Measurements from ENCODE around the gene MYO18A.
"Not testable (repeated sequence)": the region's sequence is repeated elsewhere in the genome, so short reads cannot be mapped to it uniquely, and the experiment has no call there.

The MYO18A gene

DNA sequence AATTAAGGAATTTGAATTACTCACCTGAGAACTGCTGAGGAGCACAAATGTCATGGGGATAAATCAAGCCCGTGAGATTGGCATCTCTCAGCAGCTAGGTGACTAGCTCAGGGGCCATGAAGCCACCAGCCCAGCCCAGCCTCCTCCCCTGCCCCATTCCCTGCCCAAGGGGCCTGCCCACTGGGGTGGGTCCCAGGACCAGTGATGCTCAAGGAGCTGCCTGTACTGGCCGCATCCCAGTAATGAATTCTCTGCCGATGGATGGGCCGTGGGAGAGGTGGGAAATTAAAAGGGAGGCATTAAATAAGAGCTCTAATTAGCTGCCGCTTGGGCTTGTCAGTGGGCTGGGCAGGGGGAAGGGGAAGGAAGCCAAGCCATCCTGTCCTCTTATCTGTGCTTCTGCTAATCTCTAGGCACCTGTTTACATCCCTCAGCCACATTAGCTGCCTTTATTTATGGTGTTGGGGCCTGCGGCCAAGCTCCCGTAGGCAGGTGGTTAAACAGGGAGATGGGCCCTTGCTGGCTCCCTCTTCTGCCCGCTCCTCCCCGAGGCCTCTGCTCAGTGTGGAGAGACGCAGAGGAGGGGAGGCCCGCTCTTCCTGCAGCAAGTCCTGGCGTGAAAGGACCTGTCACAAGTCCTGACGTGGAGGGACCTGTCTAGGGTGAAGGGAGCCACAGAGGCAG, 88.5 kb downstream of the MYO18A start:
- Histone ChIP-seq H3K9ac (ENCODE audit: low read depth, low read length) (no peak overlapping the region), H3K36me3 (ENCODE audit: insufficient read depth, low read length) (peaks cover 6% of the 10 kb centered on the region; the same call in 1 of the 2 replicates), H3K4me1 (ENCODE audit: insufficient read depth, low read length) (peaks cover 9% of the 10 kb centered on the region)

DNA sequence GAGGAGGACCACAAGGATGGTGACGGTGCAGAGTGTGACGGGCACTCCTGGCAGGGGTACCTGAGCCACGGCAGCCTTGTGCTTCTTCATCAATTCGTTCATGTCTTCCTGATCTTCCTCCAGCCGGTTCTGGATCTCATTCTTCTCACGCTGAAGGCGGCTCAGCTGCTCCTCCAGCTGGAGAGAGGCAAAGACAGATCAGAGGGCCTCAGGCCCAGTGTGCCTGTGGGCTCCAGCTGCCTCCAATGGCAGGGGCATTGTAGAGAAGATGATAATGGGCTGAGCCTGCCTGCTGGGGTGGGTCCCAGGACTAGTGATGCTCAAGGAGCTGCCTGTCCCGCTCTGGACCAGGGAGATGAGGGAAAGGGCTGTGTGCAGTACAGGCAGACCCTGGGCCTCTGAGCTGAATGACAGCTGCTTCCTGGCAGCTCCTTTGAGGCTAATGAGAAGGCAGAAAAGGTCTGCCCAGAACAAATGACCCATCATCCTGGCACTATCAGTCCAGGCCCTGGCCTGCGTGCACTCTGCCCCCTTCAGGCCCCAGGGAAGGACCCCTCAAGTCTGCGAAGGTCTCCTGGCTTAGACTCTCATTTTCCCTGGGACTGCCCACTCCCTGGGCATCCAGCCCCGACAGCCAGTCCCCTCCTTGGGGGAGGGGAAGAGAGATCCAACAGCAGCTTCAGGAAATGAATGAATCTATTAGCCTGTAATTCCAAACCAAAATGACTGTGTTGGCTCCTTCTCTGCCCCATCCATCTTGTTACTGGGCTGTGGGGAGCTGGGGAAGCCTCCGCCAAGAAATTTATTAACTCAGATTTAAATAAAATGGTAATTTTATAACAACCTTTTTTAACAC, 89.2 kb downstream of the MYO18A start:
- Histone ChIP-seq H3K4me1 (ENCODE audit: insufficient read depth, low read length) (peaks cover 9% of the 10 kb centered on the region), H3K36me3 (ENCODE audit: insufficient read depth, low read length) (peaks cover 6% of the 10 kb centered on the region; the same call in 1 of the 2 replicates), H3K9ac (ENCODE audit: low read depth, low read length) (no peak overlapping the region), H3K9me3 (ENCODE audit: control insufficient read depth, insufficient read depth, low read length) (no peaks in the 10 kb centered on the region)

More for the DNA sequence above, 88.5 kb downstream of the MYO18A start:
- no peaks in the 10 kb centered on the region for H3K9me3 ChIP-seq (ENCODE audit: control insufficient read depth, insufficient read depth, low read length)

DNA sequence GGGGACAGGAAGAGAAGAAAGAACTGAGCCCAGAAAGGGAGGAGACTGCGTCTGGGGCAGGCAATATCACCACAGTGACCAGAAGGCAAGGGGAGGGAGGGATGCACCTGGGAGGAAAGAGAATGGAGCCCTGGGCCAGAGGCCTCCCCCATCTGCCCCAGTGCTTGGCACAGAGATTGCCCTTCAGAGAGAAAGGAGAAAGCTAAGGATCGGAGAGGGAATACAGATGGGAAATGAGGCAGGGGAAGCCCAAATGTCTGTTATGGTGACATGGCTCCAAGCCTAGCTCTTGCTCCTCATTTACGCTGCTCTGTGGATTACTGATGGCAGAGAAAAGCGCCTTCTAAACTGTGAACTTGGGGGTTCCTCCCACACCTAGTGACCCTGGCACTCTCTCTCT, 90.1 kb downstream of the MYO18A start:
- Histone ChIP-seq H3K36me3 (ENCODE audit: insufficient read depth, low read length) (peaks cover 4% of the 10 kb centered on the region; the same call in 1 of the 2 replicates), H3K4me1 (ENCODE audit: insufficient read depth, low read length) (peaks cover 11% of the 10 kb centered on the region), H3K9ac (ENCODE audit: low read depth, low read length) (no peak overlapping the region), H3K9me3 (ENCODE audit: control insufficient read depth, insufficient read depth, low read length) (no peaks in the 10 kb centered on the region)

GRCh38 chr17:29089601-29090044, 90.6 kb downstream of the MYO18A start:
- H3K9ac ChIP-seq (ENCODE audit: low read depth, low read length), result no peak overlapping the region
- peaks cover 16% of the 10 kb centered on the region for H3K4me1 ChIP-seq (ENCODE audit: insufficient read depth, low read length)
- H3K9me3 ChIP-seq (ENCODE audit: control insufficient read depth, insufficient read depth, low read length), result no peaks in the 10 kb centered on the region
- 0 out of 2 replicates have a peak, but pooled peaks cover 3% of the 10 kb centered on the region for H3K36me3 ChIP-seq (ENCODE audit: insufficient read depth, low read length)

GRCh38 chr17:29088782-29089181, 91.4 kb downstream of the MYO18A start:
- H3K9ac ChIP-seq (ENCODE audit: low read depth, low read length); H3K9me3 ChIP-seq (ENCODE audit: control insufficient read depth, insufficient read depth, low read length); H3K36me3 ChIP-seq (ENCODE audit: insufficient read depth, low read length): not testable (repeated sequence)
- peaks cover 16% of the 10 kb centered on the region for H3K4me1 ChIP-seq (ENCODE audit: insufficient read depth, low read length)

GRCh38 chr17:29086628-29087332, 93.4 kb downstream of the MYO18A start:
- H3K36me3 ChIP-seq (ENCODE audit: insufficient read depth, low read length), result peaks cover 6% of the 10 kb centered on the region; the same call in 1 of the 2 replicates
- H3K9ac ChIP-seq (ENCODE audit: low read depth, low read length), result no peak overlapping the region
- peaks cover 16% of the 10 kb centered on the region for H3K4me1 ChIP-seq (ENCODE audit: insufficient read depth, low read length)

GRCh38 chr17:29085223-29085622, 95.0 kb downstream of the MYO18A start:
- H3K4me1 ChIP-seq (ENCODE audit: insufficient read depth, low read length), result peaks cover 16% of the 10 kb centered on the region
- H3K9ac ChIP-seq (ENCODE audit: low read depth, low read length), result no peak overlapping the region
- H3K36me3 ChIP-seq (ENCODE audit: insufficient read depth, low read length), result peaks cover 6% of the 10 kb centered on the region; the same call in 1 of the 2 replicates
- H3K9me3 ChIP-seq (ENCODE audit: control insufficient read depth, insufficient read depth, low read length), result no peaks in the 10 kb centered on the region

More at GRCh38 chr17:29086628-29087332, 93.4 kb downstream of the MYO18A start:
- H3K9me3 ChIP-seq (ENCODE audit: control insufficient read depth, insufficient read depth, low read length), result no peaks in the 10 kb centered on the region

- Histone ChIP-seq H3K36me3 (ENCODE audit: insufficient read depth, low read length) (peaks cover 3% of the 10 kb centered on the region; the same call in 1 of the 2 replicates), H3K9me3 (ENCODE audit: control insufficient read depth, insufficient read depth, low read length) (no peaks in the 10 kb centered on the region), H3K9ac (ENCODE audit: low read depth, low read length) (no peak overlapping the region), H3K4me1 (ENCODE audit: insufficient read depth, low read length) (peaks cover 16% of the 10 kb centered on the region)
Observed at GRCh38 chr17:29084541-29085146, 95.6 kb downstream of the MYO18A start.

- no peak overlapping the region for H3K9ac ChIP-seq (ENCODE audit: low read depth, low read length)
- peaks cover 30% of the 10 kb centered on the region for H3K4me1 ChIP-seq (ENCODE audit: insufficient read depth, low read length)
- H3K9me3 ChIP-seq (ENCODE audit: control insufficient read depth, insufficient read depth, low read length), result no peaks in the 10 kb centered on the region
- peaks cover 3% of the 10 kb centered on the region; the same call in 1 of the 2 replicates for H3K36me3 ChIP-seq (ENCODE audit: insufficient read depth, low read length)
Observed at GRCh38 chr17:29080965-29081364, 99.2 kb downstream of the MYO18A start.

DNA sequence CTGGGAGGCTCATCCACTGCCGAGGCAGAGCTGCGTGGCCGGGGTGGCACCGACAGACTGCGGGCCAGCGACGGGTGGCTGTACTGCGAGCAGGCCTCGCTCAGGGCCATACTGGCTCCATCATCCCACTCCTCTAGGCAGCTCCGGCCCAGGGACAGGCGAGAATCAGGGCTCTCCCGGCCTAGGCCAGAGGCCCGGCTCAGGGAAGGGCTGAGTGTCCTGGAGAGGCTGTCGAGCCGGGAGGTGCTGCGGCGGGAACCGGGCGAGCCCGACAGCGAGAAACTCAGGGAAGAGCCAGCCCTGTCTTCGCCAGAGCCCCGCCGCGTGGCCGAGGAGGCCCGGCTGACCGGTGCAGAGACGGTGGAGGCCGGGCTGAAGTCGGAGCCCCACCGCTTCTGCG, 99.9 kb downstream of the MYO18A start:
- no peaks in the 10 kb centered on the region for H3K9me3 ChIP-seq (ENCODE audit: control insufficient read depth, insufficient read depth, low read length)
- peaks cover 30% of the 10 kb centered on the region for H3K4me1 ChIP-seq (ENCODE audit: insufficient read depth, low read length)
- no peak overlapping the region for H3K9ac ChIP-seq (ENCODE audit: low read depth, low read length)
- peaks cover 3% of the 10 kb centered on the region; the same call in 1 of the 2 replicates for H3K36me3 ChIP-seq (ENCODE audit: insufficient read depth, low read length)

DNA sequence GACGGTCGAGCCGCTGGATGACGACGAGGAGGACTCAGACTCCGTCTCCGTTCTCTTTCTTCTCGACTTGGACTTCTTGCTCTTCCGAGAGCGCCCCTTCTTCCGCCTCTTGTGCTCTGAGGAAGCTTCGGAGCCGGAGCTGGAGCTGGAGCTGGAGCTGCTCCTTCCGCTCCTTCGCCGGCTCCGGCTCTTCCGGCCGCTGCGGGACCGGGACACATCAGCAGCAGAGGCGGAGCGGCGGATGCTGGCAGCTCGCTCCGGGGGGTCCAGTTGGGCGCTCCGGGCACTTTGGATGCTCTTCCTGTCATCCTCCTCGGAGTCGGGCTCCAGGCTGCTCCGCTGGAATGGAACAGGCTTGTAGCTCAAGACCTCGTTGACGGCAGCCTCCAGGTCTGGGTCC, 100.3 kb downstream of the MYO18A start:
- Histone ChIP-seq H3K9ac (ENCODE audit: low read depth, low read length) (no peak overlapping the region), H3K9me3 (ENCODE audit: control insufficient read depth, insufficient read depth, low read length) (no peaks in the 10 kb centered on the region), H3K4me1 (ENCODE audit: insufficient read depth, low read length) (peaks cover 26% of the 10 kb centered on the region), H3K36me3 (ENCODE audit: insufficient read depth, low read length) (peaks cover 3% of the 10 kb centered on the region; the same call in 1 of the 2 replicates)

DNA sequence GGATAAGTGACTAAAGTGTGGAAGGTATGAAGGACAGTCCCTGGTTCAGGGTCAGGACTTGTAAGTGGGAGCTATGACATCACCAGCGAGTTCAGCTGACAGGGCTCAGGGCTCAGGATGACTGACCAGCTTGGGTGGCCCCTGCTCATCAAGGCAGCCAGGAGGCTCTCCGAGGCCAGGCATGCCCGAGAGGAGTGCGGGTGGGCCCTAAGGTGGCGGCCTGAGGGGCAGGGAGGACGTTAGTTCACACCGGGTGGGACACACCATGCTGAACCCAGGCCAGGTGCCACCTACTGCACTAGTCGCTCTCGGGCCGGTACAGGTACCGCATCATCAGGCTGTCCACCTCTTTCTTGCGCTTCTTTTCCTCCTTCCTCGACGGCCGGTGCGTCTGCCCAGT, 100.8 kb downstream of the MYO18A start:
- H3K9ac ChIP-seq (ENCODE audit: low read depth, low read length), result no peak overlapping the region
- no peaks in the 10 kb centered on the region for H3K9me3 ChIP-seq (ENCODE audit: control insufficient read depth, insufficient read depth, low read length)
- peaks cover 3% of the 10 kb centered on the region; the same call in 1 of the 2 replicates for H3K36me3 ChIP-seq (ENCODE audit: insufficient read depth, low read length)
- H3K4me1 ChIP-seq (ENCODE audit: insufficient read depth, low read length), result peaks cover 22% of the 10 kb centered on the region

DNA sequence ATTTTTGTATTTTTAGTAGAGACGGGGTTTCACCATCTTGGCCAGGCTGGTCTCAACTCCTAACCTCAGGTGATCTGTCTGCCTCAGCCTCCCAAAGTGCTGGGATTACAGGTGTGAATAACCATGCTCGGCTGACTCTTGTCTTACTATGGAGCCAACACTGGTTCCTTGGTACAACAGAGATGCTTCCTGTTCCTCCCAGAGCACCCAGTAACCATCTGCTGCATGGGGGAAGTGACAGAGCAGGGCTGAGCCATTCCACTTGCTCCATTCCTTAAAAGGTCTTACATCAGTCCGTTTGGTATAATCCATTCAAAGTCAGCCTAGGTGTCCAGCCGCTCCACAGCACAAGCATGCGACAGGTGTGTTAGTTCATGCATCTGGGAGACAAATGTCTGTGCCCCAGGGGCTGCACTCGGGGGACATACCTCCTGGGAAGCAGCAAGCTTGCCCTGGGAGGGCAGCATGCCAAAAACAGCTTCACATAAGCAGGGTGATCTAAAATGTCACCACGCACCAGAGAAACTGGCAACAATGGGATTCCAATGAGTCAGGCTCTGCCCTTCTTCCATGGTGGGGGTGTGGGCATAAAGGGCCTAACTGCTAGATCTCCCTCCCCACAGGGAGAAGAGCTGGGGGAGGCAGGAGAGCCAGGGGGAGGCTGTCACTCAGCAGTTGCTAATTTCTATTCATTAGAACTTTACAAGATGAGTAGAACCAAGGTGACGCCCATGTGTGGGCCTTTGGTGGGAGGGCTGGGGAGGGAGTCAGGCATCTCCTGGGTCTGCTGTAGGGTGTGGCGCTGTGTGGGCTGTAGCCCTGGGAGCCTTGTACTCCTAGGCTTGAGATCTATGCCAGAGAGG, 101.8 kb downstream of the MYO18A start:
- H3K9me3 ChIP-seq (ENCODE audit: control insufficient read depth, insufficient read depth, low read length), result no peaks in the 10 kb centered on the region
- H3K9ac ChIP-seq (ENCODE audit: low read depth, low read length), result no peak overlapping the region
- H3K36me3 ChIP-seq (ENCODE audit: insufficient read depth, low read length), result peaks cover 3% of the 10 kb centered on the region; the same call in 1 of the 2 replicates
- H3K4me1 ChIP-seq (ENCODE audit: insufficient read depth, low read length), result peaks cover 22% of the 10 kb centered on the region
